AG10803 (cell line): ENCODE data around the gene PGC.

ENCODE experiments used
- DNase-seq: peaks from one replicate; pipeline ENCODE4 v3.0.0; 2010; ENCODE audit warnings: low read depth
- H3K4me3 ChIP-seq: 2 replicates; pipeline ENCODE4 v1.5.1; 2011; ENCODE audit warnings: mild to moderate bottlenecking, low read length, control low read depth
- TF ChIP-seq, protein P1 (sequence below): conservative IDR thresholded peaks from 2 replicates; pipeline ENCODE4 v1.5.1; 2011; ENCODE audit warnings: mild to moderate bottlenecking, low read length, control low read depth, inconsistent platforms

The PGC gene

DNA sequence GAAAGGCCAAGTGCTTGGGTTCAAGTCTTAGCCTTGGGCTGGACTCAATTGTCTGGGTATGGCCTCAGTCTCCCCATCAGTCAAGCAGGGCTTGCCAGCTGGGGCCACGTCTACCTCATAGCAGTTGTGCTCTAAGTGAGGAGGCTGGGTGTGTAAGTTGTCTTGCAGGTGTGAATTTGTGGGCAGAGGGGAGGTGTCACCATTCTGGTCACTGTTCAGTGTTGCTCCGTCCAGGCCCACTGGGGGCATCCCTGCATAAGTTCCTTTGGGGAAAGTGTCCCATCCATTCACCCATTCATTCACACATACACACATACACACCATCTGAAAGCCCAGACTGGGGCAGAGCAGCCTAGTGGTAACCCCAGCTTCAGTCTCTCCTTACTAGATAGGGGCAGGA, 48.1 kb downstream of the PGC start:
- H3K4me3 ChIP-seq: no peak overlapping the region
- TF ChIP-seq, protein P1, sequence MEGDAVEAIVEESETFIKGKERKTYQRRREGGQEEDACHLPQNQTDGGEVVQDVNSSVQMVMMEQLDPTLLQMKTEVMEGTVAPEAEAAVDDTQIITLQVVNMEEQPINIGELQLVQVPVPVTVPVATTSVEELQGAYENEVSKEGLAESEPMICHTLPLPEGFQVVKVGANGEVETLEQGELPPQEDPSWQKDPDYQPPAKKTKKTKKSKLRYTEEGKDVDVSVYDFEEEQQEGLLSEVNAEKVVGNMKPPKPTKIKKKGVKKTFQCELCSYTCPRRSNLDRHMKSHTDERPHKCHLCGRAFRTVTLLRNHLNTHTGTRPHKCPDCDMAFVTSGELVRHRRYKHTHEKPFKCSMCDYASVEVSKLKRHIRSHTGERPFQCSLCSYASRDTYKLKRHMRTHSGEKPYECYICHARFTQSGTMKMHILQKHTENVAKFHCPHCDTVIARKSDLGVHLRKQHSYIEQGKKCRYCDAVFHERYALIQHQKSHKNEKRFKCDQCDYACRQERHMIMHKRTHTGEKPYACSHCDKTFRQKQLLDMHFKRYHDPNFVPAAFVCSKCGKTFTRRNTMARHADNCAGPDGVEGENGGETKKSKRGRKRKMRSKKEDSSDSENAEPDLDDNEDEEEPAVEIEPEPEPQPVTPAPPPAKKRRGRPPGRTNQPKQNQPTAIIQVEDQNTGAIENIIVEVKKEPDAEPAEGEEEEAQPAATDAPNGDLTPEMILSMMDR: no peak
- no peak for DNase-seq

DNA sequence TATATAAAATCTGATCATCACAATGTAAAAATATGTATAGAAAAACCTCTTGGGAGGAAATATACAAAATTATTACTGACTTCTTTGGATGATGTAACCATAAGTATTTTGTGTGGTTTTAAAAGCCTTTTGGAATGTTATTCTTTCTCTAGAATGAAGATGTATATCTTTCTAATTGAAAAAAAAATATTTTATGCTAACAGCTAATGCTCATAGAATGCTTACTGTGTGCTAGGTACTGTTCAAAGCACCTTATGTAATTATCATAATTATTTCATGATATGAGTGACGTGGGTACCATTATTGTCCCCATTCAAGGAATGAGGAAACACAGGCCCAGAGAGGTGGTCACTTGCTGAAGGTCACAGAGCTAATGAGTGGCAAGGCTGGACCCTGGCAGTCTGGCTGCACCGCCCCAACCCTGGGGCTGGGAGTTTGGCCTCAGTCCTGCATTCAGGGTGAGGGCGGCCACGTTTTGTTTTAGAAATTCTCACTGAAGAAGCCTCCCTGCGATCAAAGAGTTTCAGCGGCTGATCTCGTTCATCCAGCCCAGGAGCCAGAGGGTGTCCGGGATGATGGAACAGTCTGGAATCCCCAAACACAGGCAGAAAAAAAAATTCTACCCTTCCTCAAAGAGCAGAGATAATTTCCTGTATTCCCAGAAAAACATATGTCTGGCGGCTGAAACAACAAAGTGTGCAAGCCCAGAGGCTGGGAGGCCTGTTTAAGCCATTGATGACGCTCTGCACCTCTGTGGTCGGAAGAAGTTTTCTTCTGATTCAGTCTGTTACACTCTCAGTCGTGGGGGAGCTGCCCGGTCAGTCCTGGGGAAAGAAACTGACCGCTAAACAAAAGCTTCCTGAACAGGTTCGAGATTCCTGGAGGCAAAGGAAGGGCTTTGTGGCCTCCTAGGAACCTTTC, 49.1 kb downstream of the PGC start:
- peak; percentile 90 for DNase-seq
- no peak overlapping the region for H3K4me3 ChIP-seq
- TF ChIP-seq, protein P1: no peak

DNA sequence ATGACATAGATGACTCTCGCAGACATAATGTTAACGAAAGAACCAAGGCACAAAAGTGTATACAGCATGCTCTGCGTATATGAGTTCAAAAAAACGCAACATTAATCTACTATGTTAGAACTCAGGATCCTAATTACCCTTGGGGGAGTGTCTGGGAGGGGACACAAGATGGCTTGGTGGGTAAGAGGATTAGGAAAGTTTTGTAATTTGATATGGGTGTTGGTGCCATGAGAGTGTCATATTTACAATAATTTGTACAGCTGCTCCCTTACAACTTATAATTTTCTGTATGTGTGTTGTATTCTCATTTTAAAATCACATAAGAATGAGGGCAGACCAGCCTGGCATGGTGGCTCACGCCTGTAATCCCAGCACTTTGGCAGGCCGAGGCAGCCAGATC, 50.4 kb downstream of the PGC start:
- no peak overlapping the region for H3K4me3 ChIP-seq
- DNase-seq: no peak
- TF ChIP-seq, protein P1: no peak

DNA sequence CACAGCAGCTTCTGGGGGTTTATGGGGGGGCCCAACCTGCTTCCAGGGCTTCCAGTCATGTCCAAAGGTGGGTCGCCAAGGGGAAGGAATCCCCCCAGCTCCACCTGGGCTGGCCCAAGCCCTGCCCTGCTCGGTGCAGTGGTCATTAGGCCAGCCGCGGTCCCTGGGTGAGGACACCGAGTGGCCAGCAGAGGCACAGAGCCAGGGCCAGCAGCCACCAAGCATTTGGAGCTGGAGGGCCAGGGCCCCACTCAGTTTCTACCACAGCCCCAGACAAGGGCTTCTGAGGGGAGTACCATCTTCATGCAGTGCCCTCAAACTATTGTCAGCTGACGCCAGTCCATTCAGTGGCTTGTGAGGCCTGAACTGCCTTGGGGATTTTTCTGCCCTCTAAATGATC, 51.4 kb downstream of the PGC start:
- DNase-seq: no peak
- no peak overlapping the region for H3K4me3 ChIP-seq
- TF ChIP-seq, protein P1: no peak

DNA sequence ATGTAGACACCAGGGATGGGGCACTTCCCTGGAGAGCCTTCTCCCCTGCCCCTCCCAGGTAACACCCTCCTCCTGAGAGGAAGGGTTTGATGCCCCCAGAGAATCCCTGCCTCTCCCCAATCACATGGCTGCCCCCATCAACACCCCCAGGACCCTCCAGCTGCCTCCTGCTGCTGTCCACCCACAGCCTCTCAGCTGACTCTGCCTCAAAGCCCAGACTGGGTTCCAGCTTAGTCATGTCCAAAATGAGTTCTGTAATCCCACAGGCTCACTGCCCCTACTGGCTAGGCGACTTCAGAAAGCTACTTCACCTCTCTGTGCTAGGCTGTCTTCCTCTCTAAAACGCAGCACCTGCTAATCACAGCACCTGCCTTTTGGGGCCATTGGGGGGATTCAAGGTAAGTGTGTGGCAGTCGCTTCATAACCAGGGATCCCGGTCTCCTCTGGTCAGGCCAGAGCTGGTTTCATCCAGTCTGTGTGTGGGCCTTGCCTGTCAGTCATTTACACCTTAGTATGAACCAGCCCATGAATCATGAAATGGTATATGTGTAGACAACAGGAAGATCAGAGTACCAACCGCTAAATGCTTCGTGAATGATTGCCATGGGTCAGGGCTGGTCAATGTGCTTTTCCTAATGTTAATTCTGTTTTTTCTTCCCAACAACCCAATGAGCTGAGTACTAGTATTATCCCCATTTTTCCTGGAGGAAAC, 52.2 kb downstream of the PGC start:
- DNase-seq: no peak
- TF ChIP-seq, protein P1: no peak; the same call in 1 of the 2 replicates
- H3K4me3 ChIP-seq: no peak overlapping the region

DNA sequence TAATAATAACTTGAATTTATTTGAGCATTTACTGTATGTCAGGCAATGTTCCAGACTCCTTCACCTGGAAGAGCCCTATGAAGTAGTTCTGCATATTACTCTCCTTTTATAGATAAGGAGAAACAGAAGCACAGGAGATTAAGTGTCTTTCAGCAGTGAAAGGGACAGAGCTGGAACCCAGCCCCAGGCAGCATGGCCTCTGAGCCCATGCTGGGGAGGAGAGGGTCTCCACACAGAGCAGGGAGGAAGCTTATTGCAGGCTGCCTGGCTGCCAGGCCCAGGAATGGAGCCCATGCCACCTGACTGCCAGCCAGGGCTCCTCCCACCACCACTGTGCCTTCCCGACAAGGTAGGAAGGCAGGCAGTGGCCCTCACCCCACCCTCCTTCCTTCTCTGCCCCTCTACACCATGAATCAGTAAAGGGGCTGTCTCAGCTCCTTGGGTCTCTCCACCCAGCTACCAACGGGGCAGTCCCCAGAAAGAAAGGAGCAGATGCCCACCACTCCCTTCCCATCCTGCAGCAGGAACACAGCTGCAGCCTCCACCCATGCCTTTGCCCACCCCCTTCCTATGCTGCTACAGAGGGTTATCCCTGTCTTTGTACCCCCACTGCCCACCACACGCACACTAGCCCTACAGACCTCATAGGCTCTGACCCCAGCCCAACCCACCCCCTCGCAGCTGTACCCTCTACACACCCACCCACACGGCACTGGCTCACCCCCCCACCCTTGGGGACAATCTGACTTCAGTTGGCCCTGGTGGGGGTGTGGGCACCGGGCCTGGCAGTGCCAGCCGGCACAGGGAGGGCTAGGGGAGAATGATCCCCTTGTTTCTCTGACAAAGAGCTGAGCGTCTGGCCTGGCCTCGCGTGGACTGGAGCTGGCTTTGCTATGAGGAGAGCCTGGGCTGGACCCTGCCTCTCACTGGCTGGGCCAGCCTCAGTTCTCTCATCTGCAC, 53.6 kb downstream of the PGC start:
- TF ChIP-seq, protein P1: no peak
- H3K4me3 ChIP-seq: no peak overlapping the region
- no peak for DNase-seq
